LHCN-M2 (cell line): Measurements from ENCODE around the gene TCF12. TPM values are rescaled to one million over a fixed set of nuclear protein-coding genes. Genes with fewer than 3 reads are reported as not detected.
"Not testable (repeated sequence)": the region's sequence is repeated elsewhere in the genome, so short reads cannot be mapped to it uniquely, and the experiment has no call there.

Experiments used
- DNase-seq: peaks from one replicate; pipeline ENCODE4 v3.0.0-alpha.2; 2012; ENCODE audit warnings: low read depth
- total RNA-seq: library from RNA; depleted of rRNA; stranded (reverse); fragments of >200 nt; gene quantifications from 2 replicates; pipeline ENCODE4 v1.2.3, GENCODE V29; 2014

The TCF12 gene
- total RNA-seq, 1 experiment from 2014 or later = 111 TPM

DNA sequence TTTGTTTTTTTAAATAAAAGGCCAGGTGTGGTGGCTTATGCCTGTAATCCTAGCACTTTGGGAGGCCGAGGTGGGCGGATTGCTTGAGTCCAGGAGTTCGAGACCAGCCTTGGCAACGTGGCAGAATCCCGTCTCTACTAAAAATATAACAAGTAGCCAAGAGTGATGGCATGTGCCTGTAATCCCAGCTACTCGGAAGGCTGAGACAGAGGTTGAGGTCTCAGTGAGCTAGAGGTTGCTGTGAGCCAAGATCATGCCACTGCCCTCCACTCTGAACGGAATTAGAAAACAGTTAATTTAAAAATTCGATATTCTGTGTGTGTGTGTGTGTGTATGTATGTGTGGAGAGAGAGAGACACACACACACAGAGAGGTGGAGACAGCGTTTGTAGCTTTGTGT lies 58.8 kb downstream of the TCF12 start:
- DNase-seq = no peak

- DNase-seq = peak; percentile 44
Observed at GRCh38 chr15:56978898-56979662, 60.6 kb downstream of the TCF12 start.

DNA sequence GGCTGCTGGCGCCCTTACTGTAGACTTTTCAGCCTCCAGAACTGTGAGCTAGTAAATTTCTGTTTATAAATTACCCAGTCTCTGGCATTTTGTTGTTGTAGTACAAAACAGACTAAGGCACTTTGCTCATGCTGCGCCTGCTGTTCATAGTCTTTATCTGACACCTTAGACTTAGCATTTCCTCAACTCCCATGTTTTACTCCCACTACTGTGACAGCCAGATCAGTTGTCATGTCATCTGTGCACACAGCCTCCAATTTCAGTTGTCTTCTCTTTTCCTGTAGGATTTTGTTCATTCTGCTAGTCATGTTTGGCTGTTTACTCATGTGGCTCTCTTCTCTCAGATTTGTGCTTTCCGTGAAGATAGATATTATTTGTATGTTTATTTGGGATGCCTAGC lies 62.0 kb downstream of the TCF12 start:
- no peak for DNase-seq

DNA sequence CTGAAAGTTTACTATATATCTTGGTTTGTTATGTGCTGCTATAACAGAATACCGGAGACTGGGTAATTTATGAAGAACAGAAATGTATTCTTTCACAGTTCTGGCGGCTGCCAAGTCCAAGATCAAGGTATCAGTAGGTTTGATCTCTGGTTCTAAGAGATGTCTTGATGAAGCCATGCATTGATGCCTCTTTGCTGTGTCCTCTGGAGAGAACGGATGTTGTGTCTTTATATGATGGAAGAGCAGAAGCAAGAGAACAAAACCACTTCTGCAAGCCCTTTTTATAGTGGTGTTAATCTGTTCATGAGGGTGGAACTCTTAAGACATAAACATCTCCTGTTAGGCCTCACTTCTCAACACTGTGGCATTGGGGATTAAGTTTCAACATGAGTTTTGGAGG lies 62.7 kb downstream of the TCF12 start:
- no peak for DNase-seq

GRCh38 chr15:56982987-56983386 lies 64.5 kb downstream of the TCF12 start:
- no peak for DNase-seq

GRCh38 chr15:56984681-56985481 lies 66.4 kb downstream of the TCF12 start:
- DNase-seq = peak; percentile 21

DNA sequence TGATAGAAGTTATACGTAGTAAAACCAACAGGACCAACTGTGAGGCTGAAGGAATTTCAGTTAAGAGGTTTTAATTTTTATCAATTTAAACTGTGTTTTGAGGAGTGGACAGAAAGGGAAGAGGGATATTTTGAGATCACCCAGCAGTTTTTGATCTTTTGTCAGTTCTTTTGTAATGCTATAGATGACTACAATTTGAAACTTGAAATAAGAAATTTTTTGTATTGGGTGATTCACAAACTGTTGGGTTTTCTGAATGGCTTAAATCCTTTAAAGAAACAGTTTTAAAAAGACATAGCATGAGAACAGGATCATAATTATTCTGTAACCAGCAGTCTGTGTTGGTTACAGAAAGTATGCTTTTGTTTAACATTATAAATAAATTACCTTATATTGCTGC lies 67.4 kb downstream of the TCF12 start:
- no peak for DNase-seq

- DNase-seq = no peak
Observed at GRCh38 chr15:56987286-56987685, 68.8 kb downstream of the TCF12 start.

- DNase-seq = no peak
Observed at GRCh38 chr15:56988219-56988618, 69.8 kb downstream of the TCF12 start.

DNA sequence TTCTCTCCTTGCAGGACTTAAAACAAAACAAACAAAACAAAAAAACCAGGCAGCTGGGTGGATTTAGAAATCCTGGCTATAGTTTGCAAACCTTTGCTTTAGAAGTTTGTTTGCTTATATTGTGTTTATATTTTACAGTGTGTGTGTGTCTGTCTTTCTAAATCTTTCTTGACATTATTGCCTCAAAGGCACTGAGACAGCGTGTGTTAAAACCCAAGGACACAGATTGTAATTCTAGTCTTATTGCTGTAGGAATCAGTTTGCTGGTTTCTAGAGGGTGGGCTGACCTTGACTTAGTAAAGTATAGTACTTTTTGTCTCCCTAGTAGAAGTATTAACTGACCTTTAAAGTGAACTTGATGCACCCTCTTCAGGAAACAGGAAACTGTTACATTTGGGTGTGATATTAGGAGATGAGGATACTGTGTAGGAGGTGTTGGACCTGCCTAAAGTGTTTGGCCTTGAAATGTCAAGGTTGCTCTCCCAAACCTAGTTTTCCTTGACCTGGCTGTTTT lies 71.0 kb downstream of the TCF12 start:
- DNase-seq = peak; percentile 11

- DNase-seq = no peak
Observed at GRCh38 chr15:56991017-56991416, 72.6 kb downstream of the TCF12 start.

- DNase-seq = no peak
Observed at GRCh38 chr15:56992725-56993124, 74.3 kb downstream of the TCF12 start.

DNA sequence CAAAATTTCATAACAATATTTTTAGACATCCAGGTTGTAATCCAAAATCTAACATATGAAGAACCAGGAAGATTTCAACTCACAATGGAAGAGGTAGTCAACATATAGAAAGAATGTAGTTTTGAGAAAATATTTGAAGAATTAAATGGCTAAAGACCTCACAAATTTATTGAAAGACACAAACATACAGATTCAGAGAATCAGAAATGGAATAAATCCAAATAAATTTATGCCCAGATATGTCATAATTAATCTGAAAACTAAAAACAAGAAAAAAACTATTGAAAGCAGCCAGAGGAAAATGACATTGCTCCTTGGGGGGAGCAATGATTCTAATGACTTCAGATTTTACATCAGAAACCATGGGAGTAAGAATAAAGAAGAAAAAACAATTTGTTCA lies 75.8 kb downstream of the TCF12 start:
- DNase-seq = no peak

DNA sequence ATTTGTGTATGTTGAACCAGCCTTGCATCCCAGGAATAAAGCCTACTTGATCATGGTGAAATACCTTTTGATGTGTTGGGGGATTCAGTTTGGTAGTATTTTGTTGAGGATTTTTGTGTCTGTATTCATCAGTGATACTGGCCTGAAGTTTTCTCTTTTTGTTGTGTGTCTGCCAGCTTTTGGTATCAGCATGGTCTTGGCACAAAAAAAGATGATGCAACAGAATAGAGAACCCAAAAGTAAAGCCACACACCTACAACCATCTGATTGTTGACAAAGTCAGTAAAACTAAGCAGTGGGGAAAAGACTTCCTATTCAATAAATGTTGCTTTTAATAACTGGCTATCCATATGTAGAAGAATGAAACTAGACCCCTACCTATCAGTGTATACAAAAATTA lies 77.6 kb downstream of the TCF12 start:
- DNase-seq = no peak

DNA sequence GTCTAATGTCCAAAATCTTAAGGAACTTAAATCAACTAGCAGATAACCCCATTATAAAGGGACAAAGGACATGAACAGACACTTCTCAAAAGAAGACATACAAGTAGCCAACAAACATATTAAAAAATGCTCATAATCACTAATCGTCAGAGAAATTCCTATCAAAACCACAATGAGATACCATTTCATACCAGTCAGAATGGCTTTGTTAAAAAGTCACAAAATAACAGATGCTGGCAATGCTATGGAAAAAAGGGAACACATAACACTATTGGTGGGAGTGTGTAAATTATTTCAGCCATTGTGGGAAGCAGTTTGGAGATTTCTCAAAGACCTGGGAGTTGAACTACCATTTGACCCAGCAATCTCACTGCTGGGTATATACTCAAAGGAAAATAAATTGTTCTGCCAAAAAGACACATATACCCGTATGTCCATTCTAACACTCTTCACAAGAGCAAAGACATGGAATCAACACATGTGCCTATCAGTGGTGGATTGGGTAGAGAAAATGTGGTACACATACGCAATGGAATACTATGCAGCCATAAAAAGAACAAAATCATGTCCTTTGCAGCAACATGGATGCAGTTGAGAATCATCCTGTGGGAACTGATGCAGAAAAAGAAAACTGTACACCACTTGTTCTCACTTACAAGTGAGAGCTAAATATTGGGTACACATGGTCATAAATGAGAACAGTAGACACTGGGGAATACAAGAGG lies 78.5 kb downstream of the TCF12 start:
- peak; percentile 54 for DNase-seq

- peak; percentile 73 for DNase-seq
Observed at GRCh38 chr15:57003418-57003817, 85.0 kb downstream of the TCF12 start.

DNA sequence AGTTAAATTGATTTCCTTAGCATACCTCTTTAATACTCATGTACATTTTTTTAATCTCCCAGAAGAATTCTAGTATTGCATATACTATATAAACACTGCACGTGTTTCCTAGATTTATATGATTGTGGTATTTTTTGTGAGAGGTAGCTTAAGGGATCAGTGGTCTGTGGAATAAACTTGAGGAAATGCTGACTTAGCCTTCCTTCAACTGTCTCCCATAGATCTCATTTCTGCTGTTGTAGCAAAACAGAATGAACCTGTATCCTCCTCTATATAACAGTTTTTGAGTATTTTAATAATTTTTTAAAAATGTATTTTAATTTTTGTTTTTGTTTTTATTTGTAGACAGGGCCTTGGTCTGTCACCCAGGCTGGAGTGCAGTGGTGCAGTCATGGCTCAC lies 86.8 kb downstream of the TCF12 start:
- no peak for DNase-seq

DNA sequence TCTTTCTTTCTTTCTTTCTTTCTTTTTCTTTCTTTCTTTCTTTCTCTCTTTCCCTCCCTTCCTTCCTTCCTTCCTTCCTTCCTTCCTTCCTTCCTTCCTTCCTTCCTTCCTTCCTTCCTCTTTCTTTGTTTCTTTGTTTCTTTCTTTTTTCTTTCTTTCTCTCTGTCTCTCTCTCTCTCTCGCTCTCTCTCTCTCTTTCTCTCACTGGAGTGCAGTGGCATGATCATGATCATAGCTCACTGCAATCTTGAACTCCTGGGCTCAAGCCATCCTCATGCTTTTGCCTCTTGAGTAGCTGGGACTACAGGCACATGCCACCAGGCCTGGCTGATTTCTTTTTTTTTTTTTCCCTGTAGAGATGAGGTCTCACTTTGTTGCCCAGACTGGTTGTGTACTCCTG lies 89.4 kb downstream of the TCF12 start:
- not testable (repeated sequence) for DNase-seq

DNA sequence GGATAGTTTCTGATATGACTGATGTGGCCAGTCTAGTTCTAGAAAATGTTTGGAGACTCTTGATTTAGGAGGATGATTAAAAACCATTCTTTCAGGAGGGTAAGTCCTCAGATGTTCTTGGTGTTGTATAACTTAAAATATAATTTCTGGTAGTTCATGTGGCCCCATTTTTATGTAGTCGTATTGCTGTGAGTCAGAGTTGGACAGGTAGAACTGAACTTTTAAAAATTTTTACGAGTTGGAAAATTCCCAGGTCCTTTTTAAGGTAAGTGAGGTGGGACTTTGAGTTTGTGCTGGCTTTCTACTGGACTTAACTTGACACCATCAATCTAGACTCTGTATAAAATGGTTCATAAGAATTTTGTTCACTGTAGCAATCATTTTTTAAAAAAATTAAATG lies 92.3 kb downstream of the TCF12 start:
- no peak for DNase-seq

DNA sequence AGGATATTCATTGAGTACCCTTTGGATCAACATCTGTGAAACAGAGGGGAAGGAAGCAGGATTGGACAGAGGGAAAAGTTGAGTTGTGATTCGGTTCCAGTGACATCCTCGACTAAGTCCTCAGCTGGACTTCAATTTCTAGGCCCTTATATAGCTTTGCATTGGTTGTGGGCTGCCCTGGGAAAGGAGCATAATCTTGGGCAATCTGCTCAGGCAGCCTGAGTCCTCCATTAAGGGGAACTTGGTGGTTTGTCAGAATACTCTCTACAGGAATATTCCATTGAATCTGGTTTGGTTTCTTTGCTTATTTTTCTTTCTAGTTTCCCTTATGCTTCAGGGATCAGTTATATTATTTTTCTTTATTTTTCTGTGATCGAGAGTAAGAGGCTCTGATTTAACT lies 94.1 kb downstream of the TCF12 start:
- no peak for DNase-seq

- not testable (repeated sequence) for DNase-seq
Observed at GRCh38 chr15:57014896-57015295, 96.5 kb downstream of the TCF12 start.

GRCh38 chr15:57015360-57015759 lies 96.9 kb downstream of the TCF12 start:
- no peak for DNase-seq
